22Rv1 (cell line): ENCODE data around the gene ADGRL3.
"Not testable (repeated sequence)": the region's sequence is repeated elsewhere in the genome, so short reads cannot be mapped to it uniquely, and the experiment has no call there.

Source experiments
- ZFX ChIP-seq: fragments of 450-650 bp; IDR thresholded peaks from 2 replicates; pipeline ENCODE4 v1.6.1; 2017; ENCODE audit warnings: antibody characterized with exemption, borderline replicate concordance
- TF ChIP-seq, protein P1 (sequence below): fragments of 450-650 bp; IDR thresholded peaks from 2 replicates; pipeline ENCODE4 v1.5.1; 2017; ENCODE audit warnings: mild to moderate bottlenecking

DNA sequence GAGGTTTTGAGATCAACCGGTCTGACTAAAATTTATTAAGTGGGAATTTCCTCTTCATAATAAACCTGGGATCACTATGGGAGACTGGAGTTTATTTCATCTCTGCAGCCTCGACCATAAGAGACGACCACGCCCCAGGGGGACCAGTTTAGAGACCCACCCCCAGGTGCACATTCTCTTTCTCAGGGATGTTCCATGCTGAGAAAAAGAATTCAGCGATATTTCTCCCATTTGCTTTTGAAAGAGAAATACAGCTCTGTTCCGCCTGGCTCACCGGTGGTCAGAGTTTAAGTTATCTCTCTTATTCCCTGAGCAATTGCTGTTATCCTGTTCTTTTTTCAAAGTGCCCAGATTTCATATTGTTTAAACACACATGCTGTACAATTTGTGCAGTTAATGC lies 187.2 kb downstream of the ADGRL3 start:
- TF ChIP-seq, protein P1, sequence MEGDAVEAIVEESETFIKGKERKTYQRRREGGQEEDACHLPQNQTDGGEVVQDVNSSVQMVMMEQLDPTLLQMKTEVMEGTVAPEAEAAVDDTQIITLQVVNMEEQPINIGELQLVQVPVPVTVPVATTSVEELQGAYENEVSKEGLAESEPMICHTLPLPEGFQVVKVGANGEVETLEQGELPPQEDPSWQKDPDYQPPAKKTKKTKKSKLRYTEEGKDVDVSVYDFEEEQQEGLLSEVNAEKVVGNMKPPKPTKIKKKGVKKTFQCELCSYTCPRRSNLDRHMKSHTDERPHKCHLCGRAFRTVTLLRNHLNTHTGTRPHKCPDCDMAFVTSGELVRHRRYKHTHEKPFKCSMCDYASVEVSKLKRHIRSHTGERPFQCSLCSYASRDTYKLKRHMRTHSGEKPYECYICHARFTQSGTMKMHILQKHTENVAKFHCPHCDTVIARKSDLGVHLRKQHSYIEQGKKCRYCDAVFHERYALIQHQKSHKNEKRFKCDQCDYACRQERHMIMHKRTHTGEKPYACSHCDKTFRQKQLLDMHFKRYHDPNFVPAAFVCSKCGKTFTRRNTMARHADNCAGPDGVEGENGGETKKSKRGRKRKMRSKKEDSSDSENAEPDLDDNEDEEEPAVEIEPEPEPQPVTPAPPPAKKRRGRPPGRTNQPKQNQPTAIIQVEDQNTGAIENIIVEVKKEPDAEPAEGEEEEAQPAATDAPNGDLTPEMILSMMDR: not testable (repeated sequence)
- TF ChIP-seq ZFX: not testable (repeated sequence)
